ENCODE measurements around the gene VSIG10L.

VSIG10L gene

DNA sequence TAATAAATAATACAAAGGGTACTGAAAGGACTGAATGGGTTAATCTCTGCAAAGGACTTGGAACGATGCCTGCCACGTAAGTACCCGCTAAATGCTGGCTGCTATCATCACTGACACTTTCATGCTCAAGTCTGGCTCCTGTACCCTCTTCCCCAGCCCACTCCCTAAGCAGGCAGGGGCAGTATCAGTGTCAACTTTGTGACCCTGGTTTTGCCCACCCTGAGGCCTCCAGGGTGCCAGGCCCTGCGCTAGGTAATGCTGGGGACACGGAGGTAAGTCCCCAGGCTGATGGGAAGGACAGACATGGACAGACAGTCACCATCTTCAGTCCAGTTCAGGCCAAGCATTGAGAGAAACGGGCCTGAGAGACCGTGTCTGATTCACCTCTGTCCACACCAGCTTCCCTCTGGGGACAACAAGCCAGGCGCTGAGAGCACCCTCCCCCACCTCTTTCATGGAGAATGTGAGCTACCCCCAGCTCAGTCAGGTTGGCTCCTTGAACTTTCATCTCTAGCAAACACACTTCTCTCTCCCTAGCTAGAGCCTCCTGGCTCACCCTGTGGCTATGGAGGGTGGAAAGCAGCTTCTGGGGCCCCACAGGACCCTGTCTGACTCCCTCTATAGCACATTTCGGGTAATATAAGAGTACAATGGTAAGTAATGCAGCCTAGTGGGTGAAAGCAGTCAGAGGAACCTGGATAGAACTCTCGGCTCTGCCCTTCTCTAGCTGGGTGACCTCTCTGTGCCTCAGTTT lies 23.4 kb upstream of the VSIG10L start:
- peak; percentile 34 for DNase-seq (ENCODE audit: low read depth)

DNA sequence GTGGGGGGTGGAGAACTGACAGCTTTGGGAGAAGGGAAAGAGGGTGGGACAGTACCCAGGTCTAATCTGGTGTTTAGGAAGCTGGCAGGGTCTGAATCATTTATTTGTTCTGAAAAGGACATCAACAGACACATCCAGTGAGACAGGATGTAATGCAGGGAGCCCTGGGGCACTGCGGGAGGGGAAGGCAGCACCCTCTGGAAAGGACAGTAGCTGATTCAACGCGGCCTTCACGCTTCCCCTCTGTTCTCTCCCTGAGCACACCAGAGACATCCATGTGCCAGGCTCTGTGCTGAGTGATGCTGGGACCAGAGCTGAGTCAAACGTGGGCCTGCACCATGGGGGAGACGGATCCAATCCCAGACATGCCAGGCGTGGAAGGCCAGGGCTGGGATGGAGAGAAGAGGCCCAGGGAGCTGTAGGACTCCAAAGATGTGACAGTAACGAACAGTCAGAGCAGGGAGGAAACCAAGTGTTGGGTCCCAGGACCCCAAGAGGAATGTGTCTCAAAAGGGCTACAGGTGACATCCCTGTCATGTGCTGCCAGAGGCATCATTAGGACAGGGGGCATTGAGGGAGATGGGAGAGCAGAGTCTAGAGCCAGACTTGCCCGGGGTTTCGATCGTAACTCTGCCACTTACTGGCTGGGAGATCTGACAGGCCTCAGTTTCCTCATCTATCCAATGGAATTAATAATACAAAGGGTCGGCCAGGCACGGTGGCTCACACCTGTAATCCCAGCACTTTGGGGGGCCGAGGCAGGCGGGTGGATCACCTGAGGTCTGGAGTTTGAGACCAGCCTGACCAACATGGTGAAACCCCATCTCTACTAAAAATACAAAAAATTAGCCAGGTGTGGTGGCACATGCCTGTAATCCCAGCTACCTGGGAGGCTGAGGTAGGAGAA lies 22.5 kb upstream of the VSIG10L start:
- DNase-seq (ENCODE audit: low read depth): no peak

GRCh38 chr19:51361239-51361638 lies 19.3 kb upstream of the VSIG10L start:
- no peak for DNase-seq (ENCODE audit: low read depth)

GRCh38 chr19:51359294-51359693 lies 17.4 kb upstream of the VSIG10L start:
- DNase-seq (ENCODE audit: low read depth): no peak

GRCh38 chr19:51357952-51358351 lies 16.0 kb upstream of the VSIG10L start:
- DNase-seq (ENCODE audit: low read depth): no peak

DNA sequence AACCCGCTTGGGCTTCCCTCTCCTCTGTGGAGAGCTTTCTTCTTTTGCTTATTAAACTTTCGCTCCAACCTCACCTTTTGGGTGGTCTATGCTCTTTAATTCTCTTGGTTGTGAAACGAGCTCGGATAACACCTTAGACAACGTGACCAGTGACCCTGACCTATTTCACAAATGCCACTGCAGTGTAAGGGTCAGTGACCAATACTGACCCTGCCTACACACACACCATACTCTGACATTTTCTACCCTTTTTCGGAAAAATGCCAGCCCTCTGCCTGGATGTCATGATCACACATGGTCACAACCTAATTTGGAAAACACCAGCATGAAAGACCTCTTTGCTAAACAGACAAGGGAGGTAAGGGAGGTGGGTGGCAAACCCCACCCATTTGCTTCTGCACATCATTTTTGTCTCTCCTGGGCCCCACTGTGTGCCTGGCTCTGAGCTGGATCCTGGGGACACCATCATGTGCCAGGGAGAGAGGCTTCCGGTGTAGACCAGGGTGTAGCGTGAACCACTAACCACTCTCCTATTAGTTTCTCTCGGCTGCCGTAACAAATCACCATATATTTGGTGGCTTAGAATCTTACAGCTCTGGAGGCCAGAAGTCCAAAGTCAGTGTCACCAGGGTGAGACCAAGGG lies 14.3 kb upstream of the VSIG10L start:
- DNase-seq (ENCODE audit: low read depth): no peak

GRCh38 chr19:51354742-51355148 lies 12.8 kb upstream of the VSIG10L start:
- DNase-seq (ENCODE audit: low read depth): no peak

GRCh38 chr19:51354103-51354741 lies 12.3 kb upstream of the VSIG10L start:
- no peak for DNase-seq (ENCODE audit: low read depth)

DNA sequence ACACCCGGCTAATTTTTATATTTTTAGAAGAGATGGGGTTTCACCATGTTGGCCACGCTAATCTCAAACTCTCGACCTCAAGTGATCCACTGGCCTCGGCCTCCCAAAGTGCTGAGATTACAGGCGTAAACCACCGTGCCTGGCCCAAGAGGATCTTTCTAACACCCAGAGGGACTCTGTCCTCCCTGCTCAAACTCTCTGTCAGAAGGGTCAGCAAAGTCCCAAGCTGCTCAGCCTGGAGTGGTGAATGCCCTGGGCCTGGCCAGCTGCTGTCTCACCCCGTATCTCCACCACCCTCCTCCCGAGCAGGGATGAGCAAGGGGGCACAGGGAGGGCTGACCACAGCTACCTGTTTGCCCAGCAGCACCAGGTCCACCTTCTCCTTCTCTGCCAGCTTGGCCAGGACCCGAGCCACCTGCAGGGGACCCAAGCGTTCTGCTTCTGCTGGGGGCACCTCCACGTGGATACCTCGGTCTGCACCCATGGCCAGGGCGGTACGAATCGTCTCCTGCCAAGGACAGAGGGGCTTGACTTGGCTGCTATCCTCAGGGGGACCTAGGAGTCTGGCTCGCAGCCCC lies 10.9 kb upstream of the VSIG10L start:
- DNase-seq (ENCODE audit: low read depth): no peak

GRCh38 chr19:51351266-51351990 lies 9.5 kb upstream of the VSIG10L start:
- DNase-seq (ENCODE audit: low read depth): no peak

- DNase-seq (ENCODE audit: low read depth): no peak
Measured at GRCh38 chr19:51347209-51347928, 5.4 kb upstream of the VSIG10L start.

DNA sequence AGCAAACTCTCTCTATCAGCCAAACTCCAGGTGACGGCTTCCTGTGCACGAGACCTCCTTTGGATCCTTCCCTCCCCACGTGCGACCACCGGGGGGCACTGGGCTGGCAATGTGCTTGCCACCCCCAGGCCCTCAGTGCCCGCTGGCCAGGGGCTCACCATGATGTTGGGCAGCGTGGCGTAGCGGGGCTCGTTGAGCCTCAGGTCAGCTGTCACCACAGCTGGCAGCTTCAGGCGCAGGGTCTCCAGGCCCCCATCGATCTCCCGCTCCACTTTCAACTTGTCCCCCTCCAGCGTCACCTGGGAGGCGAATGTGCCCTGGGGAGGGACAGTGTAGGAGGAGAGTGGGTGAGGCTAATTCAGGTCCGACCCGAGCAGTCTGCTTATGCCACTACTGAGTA lies 4.8 kb upstream of the VSIG10L start:
- DNase-seq (ENCODE audit: low read depth): no peak

DNA sequence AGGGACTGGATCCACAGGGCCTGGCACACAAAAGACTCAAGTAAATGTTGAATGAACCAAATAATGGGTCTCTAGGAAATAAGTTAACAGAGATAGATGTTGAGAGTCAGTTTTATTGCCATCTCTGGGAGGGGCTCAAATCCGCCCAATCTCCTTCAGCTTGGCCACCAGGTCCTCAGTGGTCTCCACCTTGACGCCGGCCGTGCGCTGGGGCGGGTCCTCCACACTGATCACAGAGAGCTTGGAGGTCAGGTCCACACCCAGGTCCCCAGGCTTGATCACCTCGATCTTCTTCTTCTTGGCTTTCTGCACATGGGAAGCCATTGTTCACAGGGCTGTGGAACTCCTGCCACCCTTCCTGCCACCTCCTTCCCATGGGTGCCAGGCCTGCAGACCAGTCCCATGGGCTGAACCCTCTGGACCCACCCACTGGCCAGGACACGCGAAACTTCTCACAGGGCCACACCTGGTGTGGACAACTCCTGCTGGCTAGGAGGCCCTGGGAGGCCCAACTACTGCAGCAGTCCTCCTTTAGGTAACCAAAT lies 3.2 kb upstream of the VSIG10L start:
- DNase-seq (ENCODE audit: low read depth): no peak

DNA sequence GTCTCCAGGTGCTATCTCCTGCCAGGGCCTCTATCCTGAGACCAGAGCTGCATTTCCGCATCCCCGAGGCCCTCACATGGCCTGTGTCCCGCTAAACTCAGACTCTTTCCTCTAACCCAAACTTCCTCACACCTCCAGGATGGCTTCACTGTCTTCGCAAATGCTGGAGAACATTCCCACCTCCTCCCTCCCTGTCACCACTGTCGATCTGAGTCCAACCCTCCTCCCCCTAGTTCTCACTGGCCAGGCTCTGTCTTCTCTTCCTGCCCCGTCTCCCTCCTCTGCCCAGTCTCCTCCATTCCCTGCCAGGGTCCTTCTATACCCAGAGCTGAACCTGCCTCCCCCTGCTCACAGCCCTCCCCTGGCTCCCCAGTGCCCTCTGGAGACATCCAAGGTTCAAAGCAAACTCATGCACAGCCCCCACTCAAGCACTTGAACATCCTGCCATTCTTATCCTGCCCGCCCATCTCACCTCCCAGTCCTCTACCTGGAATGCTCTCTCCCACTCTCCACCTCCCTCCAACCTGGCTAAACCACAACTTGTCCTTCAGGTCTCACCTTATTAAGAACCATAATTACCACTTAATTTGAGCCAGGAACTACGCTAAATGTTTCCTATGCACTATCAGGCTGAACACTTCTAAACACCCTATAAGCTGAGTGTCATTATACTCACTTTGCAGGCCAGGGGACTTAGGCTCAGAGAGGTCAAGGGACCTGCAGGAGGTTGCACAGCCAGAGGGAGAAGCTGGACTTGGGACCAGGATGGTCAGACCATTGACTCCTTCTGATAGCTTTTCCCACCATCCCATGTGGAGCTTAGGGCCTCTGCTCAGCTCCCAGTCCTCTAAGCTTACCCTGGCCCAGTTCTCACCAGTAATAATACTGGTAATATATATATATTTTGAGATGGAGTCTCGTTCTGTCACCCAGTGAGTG lies 961 bp upstream of the VSIG10L start:
- DNase-seq (ENCODE audit: low read depth): no peak

GRCh38 chr19:51341066-51341465 lies 873 bp downstream of the VSIG10L start:
- no peak for DNase-seq (ENCODE audit: low read depth)

DNA sequence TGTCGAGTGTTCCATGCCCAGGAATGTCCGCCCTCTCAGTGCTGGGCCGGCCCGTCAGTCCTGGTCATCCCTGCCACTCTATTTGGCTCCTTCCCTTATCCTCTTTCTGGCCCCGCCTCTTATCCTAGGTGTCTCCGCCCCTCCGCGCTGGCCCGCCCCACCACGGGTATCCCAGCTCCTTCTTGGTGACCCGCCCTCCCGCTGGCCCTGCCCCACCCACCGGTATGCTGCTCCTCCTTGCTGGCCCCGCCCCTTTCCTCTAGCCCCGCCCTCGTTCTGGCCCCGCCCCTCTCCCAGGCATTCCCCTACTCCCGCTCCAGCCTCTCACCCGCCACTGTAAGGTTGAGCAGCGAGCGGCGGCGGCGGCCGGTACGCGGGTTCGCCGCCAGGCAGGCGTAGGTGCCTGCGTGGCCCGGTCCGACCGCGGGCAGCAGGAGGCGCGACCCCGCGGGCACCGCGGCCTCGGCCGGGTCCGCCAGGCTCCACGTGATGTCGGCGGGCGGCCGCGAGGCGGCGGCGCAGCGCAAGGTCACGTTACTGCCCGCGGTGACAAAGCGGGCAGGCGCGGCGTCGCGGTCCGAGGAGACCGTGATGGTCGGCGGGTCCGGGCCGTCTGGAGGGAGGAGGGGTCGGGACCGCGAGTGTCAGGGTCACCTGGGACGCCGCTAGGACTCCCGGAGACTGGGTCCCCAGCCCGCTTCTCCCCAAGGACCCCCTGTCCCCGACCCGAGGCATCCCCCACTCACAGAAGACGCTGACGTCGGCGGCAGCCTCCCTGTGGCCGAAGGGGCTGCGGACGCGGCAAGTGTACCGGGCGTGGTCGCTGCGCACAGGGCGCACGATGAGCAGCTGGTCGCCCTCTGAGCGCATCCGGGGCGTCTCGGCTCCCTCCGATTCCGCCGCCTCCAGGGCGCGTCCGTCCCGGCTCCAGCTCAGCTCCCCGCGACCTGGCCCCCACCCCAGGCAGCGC lies 2.0 kb downstream of the VSIG10L start:
- peak; percentile 96 for DNase-seq (ENCODE audit: low read depth)

DNA sequence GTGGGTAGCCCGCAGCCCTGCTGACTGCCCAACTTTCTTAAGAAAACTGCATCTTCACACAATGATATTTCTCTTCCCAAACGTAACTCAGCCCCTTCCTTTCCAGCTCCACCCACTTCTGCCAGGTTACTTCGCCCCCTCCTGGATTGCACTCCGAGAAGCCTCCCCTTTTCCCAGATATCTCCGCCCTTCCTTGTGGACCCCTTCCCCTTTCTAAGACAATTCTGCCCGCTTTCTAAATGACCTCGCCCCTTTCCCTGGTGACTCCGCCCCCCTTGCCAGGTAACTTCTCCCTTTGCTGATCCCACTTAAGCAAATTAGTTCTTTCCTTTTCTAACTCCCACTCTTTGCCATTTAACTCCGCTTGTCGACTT lies 2.6 kb downstream of the VSIG10L start:
- DNase-seq (ENCODE audit: low read depth): no peak
